ENCODE measurements around the gene HDHD2.

DNA sequence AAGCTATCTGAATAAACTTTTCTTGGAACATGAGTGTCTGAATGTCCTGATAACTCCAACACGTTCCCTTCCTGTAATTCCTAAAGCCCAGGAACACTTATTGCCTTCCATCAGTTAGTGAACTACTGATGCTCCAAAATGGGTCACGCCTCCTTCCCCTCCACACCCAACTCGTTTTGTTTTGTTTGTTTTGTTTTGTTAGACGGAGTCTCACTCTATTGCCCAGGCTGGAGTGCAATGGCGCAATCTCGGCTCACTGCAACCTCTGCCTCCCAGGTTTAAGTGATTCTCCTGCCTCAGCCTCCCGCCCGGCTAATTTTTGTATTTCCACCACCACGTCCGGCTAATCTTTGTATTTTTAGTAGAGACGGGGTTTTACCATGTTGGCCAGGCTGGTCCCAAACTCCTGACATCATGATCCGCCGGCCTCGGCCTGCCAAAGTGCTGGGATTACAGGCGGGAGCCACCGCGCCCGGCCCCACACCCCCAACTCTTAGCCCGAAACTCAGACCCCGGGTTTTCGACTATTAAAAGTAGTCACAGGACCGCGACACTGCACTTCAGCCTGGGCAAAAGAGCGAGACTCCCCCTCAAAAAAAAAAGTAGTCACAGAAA lies 25.1 kb upstream of the HDHD2 start:
- TF ChIP-seq ZNF274 (IDR thresholded peaks at IDR 0.05; ENCODE audit: low read depth, low read length) = no peak
- TF ChIP-seq YY1 (IDR thresholded peaks at IDR 0.05; ENCODE audit: insufficient read depth, insufficient read length) = no peak

All from NT2/D1 (cell line).